Measurements from ENCODE around the gene GBGT1. TPM values are rescaled to one million over a fixed set of nuclear protein-coding genes. Genes with fewer than 3 reads are reported as not detected.

Gene GBGT1
- total and polyA plus RNA-seq, 2 donors (not counting 1 experiment from before 2014, with no cell fraction given): 19.6 to 52.7 TPM

GRCh38 chr9:133149130-133150015 is 14.3 kb downstream of the GBGT1 start:
- H3K9me3 ChIP-seq (ENCODE audit: control extremely low read depth in 1 of 3, control insufficient read depth in 2 of 3, insufficient read depth in 1 of 3, low read length in 2 of 3): no peaks in the 10 kb centered on the region
- peak overlapping the region; percentile 83 for H3K4me2 ChIP-seq (replicated peaks; ENCODE audit: low read depth, low read length, poor library complexity, severe bottlenecking)
- H3K4me1 Mint-ChIP-seq: peaks cover 38% of the 10 kb centered on the region
- H3K4me3 Mint-ChIP-seq: peak overlapping the region; percentile 85
- TF ChIP-seq EZH2 (IDR thresholded peaks at IDR 0.05; ENCODE audit: borderline replicate concordance, insufficient read depth, low read depth, low read length, poor library complexity, severe bottlenecking) (no peak), CTCF (IDR thresholded peaks at IDR 0.05) (peak; percentile 62)
- H3K36me3 ChIP-seq (replicated peaks in 1 of 2; ENCODE audit: control extremely low read depth in 1 of 2, control insufficient read depth in 1 of 2, extremely low read depth in 1 of 2, insufficient read depth in 2 of 2, low read length in 1 of 2): no peaks in the 10 kb centered on the region
- ATAC-seq (ENCODE audit: low read depth) (peak; percentile 74), DNase-seq (peak; percentile 97)
- peaks cover 42% of the 10 kb centered on the region for H3K79me2 ChIP-seq (ENCODE audit: control insufficient read depth, insufficient read depth, low read length)
- H3K9ac ChIP-seq (ENCODE audit: low read length): peak overlapping the region; percentile 77
- ChIA-PET CTCF (interaction anchor here (0.7 to 12.7 kb wide), 10 partner anchors 12 to 337 kb away, joined by 3 to 599 read pairs (median 6); partner anchors contain the start of genes GTF3C5 and RALGDS), POLR2A (interaction anchor here (0.6 to 2.1 kb wide), 7 partner anchors 11 to 34 kb away, joined by 3 to 11 read pairs (median 3); partner anchors contain the start of gene RALGDS)
- H2AFZ ChIP-seq (ENCODE audit: insufficient read depth, low read depth, low read length, poor library complexity, severe bottlenecking): peak overlapping the region; percentile 95
- H3K4me1 ChIP-seq (ENCODE audit: control insufficient read depth in 2 of 2, insufficient read depth in 2 of 2, low read length in 2 of 2): peaks cover 25 to 34% of the 10 kb centered on the region in 2 donors
- no peaks in the 10 kb centered on the region for H3K9me3 Mint-ChIP-seq (ENCODE audit: insufficient read depth)
- H3K27me3 Mint-ChIP-seq: no peaks in the 10 kb centered on the region
- no peaks in the 10 kb centered on the region for H3K27me3 ChIP-seq (replicated peaks in 1 of 4; ENCODE audit: control extremely low read depth in 1 of 4, control insufficient read depth in 3 of 4, insufficient read depth in 4 of 4, low read length in 3 of 4)
- WGBS (ENCODE audit: insufficient coverage): 1% methylated on average over 90 of the region's 95 CpGs
- H3K27ac Mint-ChIP-seq: peak overlapping the region; percentile 94
- intact Hi-C loops (cut with micrococcal nuclease): loop anchor here (1.0 to 5.0 kb wide), 4 partner anchors 13 to 918 kb away; partner anchors contain the start of genes BRD3, GBGT1 and RALGDS
- peaks cover 28% of the 10 kb centered on the region for H4K20me1 ChIP-seq (ENCODE audit: control insufficient read depth, insufficient read depth, low read length, poor library complexity, severe bottlenecking)
- peak overlapping the region in 4 of 5 experiments; percentile 44 to 88 (median 69) for H3K4me3 ChIP-seq (ENCODE audit: control extremely low read depth in 1 of 5, extremely low read depth in 1 of 5, insufficient read depth in 1 of 5, low read depth in 2 of 5, low read length in 4 of 5)
- peak overlapping the region; percentile 70 to 90 for H3K27ac ChIP-seq (ENCODE audit: low read length in 2 of 2)

Measured in B cell (primary cell).